HG02870 (cell line): ENCODE measurements around the gene TCF12.

Experiments used
- ATAC-seq: cut with Tn5 transposase; IDR thresholded peaks from one replicate; pipeline ENCODE4 v1.9.1; 2021; ENCODE audit warnings: mild to moderate bottlenecking, moderate library complexity; ENCODE audit not compliant: unreplicated experiment

The TCF12 gene

DNA sequence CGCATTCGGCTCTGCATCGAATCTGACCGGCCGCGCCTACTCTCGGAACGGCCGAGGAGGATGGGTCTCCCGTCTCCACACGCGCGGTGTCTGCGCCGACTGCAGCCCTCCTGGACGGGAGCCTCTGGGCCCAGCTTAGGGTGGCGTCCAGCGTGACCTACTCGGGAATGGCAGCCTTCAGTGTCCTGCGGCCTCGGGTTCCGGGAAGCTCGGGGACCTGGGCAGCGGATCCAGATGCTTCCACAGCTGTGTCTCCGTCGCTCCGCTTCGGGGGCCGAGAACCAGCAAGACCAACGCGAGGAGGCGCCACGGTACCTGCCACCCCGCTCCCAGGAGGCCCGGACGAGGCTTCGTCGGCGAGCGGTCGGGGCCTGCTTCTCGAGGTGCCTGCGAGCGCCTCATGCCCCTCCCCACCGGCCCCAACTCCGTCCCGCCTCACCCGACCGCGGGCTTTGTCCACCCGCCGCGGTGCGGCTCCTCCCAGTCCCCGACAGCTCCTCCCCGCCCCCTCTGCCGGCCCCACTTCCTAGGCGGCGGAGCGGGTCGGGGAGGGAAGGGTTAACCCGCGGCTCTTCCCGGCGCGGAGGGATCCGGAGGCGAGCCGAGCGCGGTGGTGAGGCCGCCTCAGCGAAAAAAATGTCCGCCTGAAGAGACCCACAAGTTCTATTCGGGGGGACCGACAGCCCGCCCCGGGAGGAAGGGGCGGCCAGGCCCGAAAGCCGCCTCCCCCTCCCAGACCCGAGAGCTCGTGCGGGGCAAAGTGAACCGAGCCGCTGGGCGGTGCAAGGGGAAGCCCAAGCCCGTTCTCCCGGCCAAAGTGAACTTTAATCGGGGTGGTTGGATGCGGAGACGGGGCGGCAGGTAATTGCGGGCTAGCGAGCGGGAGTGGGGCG is at the start of gene TCF12:
Gene TCF12 (plus strand): TSS at position 599 of the 893 bp plus-strand sequence. CDS start 1,270 bp downstream, outside the sequence.
- peak; percentile 71 for ATAC-seq

DNA sequence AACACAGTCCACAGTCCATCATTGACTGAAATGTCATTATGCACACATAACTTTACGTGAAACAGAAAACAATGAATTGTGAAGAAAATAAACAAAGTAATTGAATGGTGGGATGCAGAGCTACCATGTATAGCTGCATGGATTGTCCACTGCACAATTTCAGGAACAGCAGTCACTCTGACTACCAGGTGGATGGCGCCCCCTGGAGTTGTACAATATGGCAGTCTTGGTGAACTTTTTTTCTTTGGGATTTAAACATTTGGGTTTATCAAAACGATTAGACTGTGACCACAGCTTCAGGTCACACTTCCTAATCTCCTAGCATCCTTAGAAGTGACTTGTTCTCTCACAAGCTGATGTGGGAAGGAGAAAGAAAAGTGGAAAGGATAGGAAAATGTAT is 48.9 kb upstream of the TCF12 start:
- no peak for ATAC-seq

DNA sequence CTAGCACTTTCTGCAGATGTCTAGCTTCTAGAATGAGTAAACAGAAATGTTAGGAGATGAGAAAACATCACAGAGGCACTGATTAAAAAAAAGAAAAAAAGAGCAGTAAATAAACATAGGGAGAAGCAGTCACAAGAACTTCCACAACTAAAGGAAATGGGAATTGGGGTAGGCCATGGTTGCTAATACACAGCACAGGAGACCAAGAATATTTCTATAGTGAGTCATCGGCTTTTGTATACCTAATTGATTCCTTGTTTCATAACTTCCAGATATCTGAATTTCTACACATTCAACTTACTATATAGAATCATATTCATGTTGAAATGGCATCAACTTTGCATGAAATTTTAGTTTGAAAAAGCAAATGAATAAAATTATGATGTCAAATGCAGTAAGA is 47.3 kb upstream of the TCF12 start:
- no peak for ATAC-seq

DNA sequence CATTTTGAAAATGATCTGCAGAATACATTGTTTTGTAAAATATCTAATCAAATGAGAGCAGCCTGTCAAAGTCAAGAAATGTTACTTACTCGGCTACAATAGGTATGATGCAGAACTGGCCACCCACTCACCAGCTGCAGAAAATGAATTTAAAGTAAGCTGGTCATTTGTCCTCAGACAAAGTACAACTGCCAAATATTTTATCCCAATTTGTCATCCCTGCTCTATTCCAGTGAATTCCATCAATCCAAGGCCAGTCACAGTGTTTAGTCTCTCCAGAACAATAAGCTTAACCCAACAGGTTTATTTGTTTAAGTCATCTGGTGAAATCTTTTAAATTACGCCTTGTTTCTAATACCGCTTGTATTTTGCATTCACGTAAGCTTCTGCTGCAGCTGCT is 46.6 kb upstream of the TCF12 start:
- ATAC-seq, result no peak

DNA sequence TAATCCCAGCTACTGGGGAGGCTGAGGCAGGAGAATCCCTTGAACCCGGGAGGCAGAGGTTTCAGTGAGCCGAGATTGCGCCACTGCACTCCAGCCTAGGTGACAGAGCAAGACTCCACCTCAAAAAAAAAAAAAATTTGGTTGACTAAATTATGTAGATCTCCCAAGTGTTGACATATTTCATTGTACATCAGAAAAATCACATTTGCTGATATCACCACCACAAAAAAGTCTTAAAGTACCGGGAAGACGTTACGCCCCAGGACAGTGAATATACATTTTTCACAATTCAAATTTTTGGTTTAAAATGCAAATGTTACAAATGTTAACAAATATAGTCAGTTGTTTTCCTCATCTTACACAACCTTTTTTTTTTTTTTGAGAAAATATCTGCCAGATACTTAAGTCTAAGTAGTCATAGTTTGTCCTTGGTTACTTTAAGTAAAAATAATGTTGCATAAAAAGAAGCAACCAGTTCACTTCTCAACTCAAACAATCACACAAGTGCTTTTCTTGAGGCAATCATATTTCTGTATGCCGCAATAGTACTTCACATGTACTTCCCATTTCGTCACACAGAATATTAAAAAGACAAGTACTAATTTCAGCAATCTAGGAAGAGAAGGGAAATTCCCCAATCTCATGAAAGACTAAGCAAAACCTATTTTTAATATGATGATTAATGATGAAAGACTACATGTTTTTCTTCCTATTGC is 41.0 kb upstream of the TCF12 start:
- ATAC-seq, result no peak

DNA sequence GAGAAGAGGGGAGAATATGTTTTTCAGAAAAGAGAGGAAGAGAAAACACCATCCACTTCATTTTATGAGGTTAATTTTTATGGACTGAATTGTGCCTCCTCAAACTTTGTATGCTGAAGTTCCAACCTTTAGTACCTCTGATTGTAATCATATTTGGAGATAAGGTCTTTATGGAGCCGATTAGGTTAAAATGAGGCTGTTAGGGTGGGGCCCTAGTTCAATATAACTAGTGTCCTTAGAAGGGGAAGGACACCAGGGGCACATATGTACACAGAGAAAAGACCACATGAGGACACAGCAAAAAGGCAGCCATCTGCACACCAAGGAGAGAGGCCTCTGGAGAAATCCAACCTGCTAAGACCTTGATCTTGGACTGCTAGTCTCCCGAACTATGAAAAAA is 38.9 kb upstream of the TCF12 start:
- no peak for ATAC-seq

DNA sequence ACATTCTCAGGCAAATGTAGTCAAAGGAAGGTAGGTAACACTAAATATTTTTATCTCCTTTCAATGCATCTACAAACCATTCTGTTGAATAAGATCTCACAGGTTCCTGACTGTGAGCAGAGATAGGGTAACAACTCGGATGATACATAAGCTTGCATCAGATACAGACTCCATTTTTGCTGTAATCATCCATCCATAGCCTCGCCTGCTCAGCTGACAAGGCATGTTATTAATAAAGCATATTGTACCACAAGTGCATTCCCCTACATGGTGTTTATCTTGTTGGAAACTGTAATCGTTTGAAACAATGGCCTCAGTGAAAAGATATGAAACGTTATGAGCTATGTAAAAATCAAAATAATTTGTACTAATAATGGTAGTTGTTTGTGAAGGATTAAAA is 35.4 kb upstream of the TCF12 start:
- no peak for ATAC-seq

DNA sequence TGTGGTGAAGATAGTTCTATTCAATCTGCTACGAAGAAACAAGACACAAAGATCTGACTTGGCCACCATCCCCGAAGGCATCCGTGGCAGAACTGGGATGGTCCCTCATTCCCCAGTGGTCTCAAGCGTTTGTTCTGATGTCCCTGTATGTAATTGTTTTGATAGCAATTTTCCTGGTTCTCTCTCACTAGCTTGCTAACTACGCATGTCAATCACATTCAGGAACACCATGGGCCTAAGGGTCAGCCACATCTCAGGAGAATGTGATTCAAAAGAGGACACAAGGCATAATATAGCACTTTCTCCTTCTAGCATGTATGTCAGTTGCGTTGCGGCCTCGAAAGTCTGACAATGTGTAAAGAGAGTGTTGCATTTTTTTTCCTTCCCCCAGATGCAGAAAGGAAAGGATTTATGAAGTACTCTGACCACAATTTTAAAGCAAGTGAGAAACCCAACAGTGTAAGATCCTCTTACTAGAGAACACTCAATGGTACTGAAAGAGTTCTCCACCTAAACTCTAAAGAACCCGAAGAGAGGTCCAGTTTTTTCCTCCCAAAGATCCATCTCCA is 32.0 kb upstream of the TCF12 start:
- ATAC-seq, result no peak

DNA sequence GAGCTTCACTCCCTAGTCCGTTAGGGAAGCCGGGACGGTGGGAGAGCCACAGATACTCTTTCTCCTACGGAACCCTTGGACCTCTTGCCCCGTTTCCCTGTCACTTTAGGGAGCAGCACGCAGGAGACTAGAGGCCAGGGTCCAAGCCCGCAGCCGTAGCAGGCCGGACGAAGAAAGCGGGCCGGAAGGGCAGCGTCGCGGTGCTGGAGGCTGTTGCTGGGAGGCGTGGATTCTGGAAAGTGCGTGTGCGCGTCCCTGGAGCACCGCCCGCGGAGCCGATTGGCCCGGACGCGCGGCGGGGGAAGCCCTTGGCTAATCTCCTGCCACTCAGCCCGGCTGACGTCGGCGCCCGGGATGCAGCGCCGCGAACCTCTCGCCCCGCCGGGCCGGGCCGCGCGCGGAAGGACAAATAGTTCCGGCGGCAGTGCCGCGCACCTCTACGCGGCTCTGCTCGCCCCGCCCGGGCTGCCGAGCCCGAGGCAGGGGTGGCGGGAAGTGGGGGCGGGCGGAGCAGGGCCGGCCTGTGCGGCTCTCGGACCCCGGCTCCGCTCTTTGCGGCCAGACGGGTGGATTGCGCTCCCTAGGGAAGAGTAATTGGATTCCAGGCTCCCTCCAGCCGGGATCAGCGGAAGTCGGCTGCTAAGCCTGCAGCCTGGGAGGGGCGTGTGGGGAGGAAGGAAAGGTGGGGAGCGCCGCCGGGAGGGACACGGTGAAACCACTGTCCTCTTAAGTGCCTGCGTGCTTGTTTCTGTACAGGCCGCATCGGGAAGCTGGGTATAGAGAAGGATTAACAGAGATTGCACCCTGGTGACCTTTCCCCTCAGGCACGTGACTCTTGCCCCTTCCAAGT is 31.3 kb upstream of the TCF12 start:
- ATAC-seq, result peak; percentile 87

DNA sequence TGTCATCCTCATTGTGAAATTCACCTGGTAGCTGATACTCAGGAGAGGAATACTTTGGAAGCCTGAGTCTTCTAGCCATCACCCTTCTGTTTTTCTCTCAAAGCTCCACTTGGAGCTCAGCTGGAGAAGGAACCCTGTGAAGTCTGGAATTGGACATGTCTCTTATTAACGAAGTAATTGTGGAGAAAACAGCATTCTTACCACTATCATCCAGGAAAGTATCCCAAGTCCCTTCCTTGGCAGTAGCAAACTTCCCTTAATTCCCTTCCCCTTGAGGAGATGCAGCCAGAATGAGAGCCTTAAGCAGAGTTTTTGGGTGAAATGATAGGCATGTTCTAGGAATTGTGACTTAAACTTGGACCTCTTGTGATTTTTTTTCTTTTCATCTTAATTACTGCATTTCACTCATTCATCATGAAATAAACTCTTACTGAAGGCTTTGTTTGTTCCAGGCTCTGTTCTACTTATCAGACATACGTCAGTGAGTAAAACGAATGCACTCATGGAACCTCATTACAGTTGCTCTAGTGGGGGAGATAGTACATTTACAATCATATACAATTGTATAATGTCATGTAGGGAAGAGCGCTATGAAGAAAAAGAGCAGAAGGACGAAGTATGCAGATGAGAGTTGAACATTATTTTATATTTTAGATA is 30.5 kb upstream of the TCF12 start:
- ATAC-seq, result no peak

DNA sequence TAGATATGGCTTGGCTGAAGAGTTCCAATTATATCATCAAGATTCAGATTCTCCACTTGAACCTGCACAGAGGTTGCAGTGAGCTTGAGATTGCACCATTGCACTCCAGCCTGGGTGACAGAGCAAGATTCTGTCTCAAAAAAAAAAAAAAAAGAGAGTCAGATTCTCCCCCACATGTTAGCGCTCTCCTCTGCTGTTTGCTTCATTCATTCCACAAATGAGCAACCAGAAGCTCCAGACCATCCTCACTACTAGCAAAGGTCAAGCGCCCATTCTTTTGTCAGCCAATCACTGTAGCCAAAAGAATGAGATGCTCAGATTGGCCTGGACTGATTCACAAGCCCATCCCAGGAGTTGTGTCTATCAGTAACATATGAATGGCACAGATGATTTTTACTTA is 28.4 kb upstream of the TCF12 start:
- ATAC-seq, result no peak

DNA sequence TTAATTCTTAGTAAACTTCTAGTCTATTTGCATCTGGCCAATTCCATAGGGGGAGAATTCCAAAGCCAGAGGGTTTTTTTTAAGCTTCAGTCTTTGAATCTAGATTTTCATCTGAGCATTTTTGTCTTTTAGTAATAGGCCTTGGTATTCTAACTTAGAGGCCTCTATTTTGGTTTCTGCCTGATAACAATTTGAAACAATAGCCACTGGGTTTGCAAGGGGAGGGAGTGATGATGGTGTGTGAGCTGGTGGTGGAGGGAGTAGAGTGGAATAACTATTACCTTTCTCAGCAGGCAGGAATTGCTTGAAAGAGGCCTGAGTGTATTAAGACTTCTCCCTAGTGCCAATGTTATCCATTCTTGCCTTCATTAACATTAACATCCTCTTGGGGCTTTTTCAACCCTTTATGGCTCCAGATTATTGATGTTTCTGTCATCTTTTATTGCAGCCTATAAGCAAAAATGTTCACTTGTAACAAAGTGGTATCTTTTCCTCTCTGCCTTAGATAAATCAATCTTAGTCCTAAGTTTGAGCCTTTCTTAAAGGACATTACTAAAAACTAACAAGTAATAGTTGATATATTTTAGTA is 26.5 kb upstream of the TCF12 start:
- ATAC-seq, result no peak

DNA sequence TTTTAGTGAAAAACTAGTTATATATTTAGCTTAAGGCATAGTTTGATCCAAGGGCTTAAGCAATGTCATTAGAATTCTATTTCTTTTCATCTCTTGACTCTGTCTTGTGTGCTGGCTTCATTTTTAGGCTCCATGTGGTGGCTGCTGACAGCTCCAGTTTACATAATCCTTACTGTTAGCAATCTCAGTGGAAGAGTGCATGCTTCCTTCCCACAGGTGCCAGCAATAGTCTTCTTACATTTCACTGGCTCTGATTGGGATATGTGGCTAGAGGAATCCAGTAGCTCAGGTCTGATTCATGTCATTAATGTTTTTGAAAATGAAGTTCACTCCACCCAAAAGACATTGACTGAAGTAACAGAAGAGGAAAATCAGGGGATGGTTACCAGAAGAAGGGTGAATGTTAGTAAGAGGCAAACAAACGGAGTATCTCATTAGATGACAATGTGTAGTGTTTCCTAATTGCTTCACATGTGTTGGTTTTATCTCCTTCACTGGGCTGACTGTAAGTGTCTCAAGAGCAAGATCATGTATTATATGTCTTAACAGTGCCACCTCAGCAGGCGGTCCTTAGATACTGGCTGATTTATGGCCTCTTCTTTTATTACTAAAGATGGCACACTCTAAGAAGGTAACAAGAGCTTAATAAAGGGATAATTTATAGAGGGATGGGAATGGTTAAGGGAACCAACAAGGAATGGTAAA is 25.6 kb upstream of the TCF12 start:
- no peak for ATAC-seq

DNA sequence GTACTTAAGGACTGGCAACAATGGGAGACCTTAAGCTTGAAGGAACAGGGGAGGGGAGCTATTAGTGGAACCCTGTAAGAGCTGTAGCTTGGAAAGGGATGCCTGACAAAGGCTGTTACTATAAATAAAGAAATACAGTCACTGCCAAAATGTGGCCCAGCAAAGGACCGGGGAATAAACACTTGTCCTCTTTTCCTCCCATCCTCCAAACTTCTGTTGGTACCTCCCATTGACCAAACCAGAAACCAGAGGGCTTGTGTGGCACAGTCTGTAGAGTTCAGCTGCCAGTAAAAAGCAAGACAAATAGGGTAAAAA is 25.1 kb upstream of the TCF12 start:
- no peak for ATAC-seq

DNA sequence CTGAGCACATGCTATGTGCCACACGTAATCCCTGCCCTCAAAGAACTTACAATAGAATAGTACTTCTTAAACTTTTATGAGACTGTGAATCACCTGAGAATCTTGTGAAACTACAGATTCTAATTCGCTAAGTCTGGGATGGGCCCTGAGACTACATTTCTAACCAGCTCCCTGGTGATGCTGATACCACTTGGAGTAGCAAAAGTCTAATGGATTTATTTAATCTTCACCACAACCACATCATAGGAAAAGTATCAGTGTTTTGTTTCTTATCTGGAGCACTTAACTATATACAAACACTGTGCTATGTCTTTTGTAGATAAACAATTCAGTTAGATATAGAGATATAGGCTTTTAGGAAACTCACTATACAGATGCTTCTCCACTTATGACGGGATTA is 23.8 kb upstream of the TCF12 start:
- ATAC-seq, result no peak

DNA sequence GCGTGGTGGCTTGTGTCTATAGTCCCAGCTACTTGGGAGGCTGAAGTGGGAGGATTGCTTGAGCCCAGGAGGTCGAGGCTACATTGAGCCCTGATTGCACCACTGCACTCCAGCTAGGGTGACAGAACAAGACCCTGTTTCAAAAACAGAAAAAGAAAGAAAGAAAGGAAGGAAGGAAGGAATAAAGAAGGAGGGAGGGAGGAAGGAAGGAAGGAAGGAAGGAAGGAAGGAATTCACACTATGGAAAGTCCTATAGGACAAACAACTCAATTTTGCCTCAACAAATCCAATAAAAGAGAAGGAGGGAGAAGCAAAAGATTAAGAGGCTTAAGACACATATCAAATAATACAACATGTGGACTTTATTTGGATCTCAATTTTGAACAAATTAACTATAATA is 16.5 kb upstream of the TCF12 start:
- no peak for ATAC-seq

DNA sequence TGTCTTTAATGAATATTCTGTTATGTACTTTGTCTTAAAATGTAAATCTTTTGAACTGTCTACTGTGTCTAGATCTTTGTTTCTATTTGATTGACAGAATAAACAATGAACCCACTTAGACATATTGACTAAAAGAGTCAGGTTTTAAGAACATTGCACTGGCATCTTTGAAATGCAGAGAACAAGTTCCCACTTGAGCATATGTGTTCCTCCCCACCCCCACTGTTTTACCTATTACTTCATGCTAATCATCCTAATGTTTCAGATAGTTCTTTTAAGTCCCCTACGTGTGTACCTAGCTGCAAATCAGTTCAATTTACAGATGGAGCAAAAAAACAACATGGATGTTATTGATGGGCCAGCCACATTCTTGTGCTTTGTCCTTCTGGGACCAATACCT is 11.7 kb upstream of the TCF12 start:
- ATAC-seq, result no peak

DNA sequence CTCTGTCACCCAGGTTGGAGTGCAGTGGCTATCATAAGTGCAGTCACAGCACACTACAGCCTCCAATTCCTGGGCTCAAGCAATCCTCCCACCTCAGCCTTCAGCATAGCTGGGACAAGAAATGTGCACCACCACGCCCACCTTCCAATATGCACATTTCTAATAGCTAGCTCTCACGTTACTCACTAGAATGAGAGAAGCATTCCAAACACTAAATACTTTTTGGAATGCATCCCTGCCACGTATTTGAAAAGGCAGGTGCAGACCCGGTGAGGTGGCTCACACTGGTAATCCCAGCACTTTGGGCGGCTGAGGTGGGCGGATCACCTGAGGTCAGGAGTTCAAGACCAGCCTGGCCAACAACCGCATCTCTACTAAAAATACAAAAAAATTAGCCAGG is 7.6 kb upstream of the TCF12 start:
- ATAC-seq, result no peak

DNA sequence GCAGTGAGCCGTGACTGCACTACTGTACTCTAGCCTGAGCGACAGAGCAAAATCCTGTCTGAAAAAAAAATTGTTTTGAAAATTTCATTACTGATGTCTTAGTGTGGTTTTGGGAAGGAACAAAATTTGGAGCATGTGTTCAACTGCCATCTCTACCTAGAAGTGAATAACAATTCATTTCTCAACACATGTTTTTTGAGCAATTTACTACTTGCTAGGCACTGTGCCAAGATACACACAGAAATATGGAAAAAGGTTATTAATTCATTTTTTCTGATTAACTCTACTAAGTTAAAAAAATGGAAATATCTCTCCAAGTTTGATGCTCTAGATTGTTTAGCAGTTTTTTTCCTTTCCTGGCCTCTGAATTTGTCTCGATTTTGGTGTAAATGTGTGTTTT is 5.2 kb upstream of the TCF12 start:
- ATAC-seq, result no peak

DNA sequence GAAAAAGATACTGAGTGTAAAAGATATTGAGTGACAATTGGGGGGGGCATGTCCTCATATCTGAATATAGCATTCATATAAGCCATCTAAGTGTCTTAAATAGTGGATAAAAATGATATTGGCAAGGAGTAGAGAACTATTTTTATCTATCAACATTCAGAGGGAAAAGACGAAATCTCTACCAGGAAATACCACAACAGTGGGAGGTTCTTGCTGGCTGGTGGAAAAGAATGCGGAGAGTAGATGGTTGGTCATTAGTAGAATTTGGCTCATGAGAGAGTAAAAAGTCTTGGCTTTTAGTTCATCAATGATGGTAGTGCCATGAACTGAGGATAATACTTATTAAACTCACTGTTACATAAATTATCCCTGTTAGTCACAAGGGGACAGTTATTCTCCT is 4.8 kb upstream of the TCF12 start:
- ATAC-seq, result no peak
